Activated T-helper 1 cell treated with anti-CD3 and anti-CD28 coated beads, Interleukin-12 subunit alpha, Interleukin-12 subunit beta, Interleukin-2, Interleukin-4 antibody, amounts not matched to agents 30 ng/mL and 10 ng/mL and 1 ng/mL, durations not matched to agents 14 hours and 24 hours and 36 hours (primary cell): Measurements from ENCODE around the gene SLC9C2. TPM values are rescaled to one million over a fixed set of nuclear protein-coding genes. Genes with fewer than 3 reads are reported as not detected.
A peak's percentile ranks its signal among the peaks of the same experiment; 100 is the strongest.
"Not testable (repeated sequence)": the region's sequence is repeated elsewhere in the genome, so short reads cannot be mapped to it uniquely, and the experiment has no call there.

ENCODE experiments used
- DNase-seq: peaks from one replicate; pipeline ENCODE4 v3.0.0; 2021; ENCODE audit warnings: low spot score
- H3K27ac Mint-ChIP-seq: one replicate; pipeline ENCODE4 v1.8.0; 2021; ENCODE audit warnings: mild to moderate bottlenecking, mixed read lengths
- H3K27me3 Mint-ChIP-seq: one replicate; pipeline ENCODE4 v1.8.0; 2022; ENCODE audit warnings: mild to moderate bottlenecking, moderate library complexity, mixed read lengths; ENCODE audit not compliant: insufficient read depth
- H3K36me3 Mint-ChIP-seq: one replicate; pipeline ENCODE4 v1.8.0; 2021; ENCODE audit warnings: low read depth, mixed read lengths
- H3K4me1 Mint-ChIP-seq: one replicate; pipeline ENCODE4 v1.8.0; 2021; ENCODE audit warnings: low read depth, mixed read lengths
- H3K4me3 Mint-ChIP-seq: one replicate; pipeline ENCODE4 v1.8.0; 2021; ENCODE audit warnings: mild to moderate bottlenecking, moderate library complexity, mixed read lengths
- H3K9me3 Mint-ChIP-seq: one replicate; pipeline ENCODE4 v1.8.0; 2021; ENCODE audit warnings: mixed read lengths
- intact Hi-C: fragments of 100-400 bp; cut with micrococcal nuclease; formaldehyde crosslinking; loops from one replicate; pipeline ENCODE4 v1.15.1; 2024
- total RNA-seq: library from RNA; stranded (reverse); gene quantifications from 2 replicates; pipeline ENCODE4 v1.2.3, GENCODE V29; 2022

Gene SLC9C2
- total RNA-seq, 1 donor from 2014 or later = not detected

- no peaks in the 10 kb centered on the region for H3K27me3 Mint-ChIP-seq
- intact Hi-C loops = loop anchor here (10.0 kb wide), 2 partner anchors 1491 to 1689 kb away; partner anchors contain the start of gene METTL13
- peaks cover 31% of the 10 kb centered on the region for H3K9me3 Mint-ChIP-seq
- H3K4me3 Mint-ChIP-seq = no peak overlapping the region
- H3K27ac Mint-ChIP-seq = no peak overlapping the region
- H3K36me3 Mint-ChIP-seq = peaks cover 44% of the 10 kb centered on the region
- DNase-seq = no peak
- H3K4me1 Mint-ChIP-seq = peaks cover 43% of the 10 kb centered on the region
These were observed 129.3 kb downstream of the SLC9C2 start for GRCh38 chr1:173473599-173474011.

- Mint-ChIP-seq H3K4me3 (no peak overlapping the region), H3K4me1 (peaks cover 25% of the 10 kb centered on the region), H3K27ac (no peak overlapping the region), H3K27me3 (no peaks in the 10 kb centered on the region), H3K9me3 (peaks cover 51% of the 10 kb centered on the region), H3K36me3 (peaks cover 55% of the 10 kb centered on the region)
- DNase-seq = no peak
- intact Hi-C loops = loop anchor here (10.0 kb wide), 2 partner anchors 1494 to 1686 kb away; partner anchors contain the start of gene METTL13
These were observed 132.3 kb downstream of the SLC9C2 start for GRCh38 chr1:173470608-173471007.

- Mint-ChIP-seq H3K9me3 (peaks cover 59% of the 10 kb centered on the region), H3K27ac (no peak overlapping the region), H3K4me3 (no peak overlapping the region), H3K36me3 (peaks cover 51% of the 10 kb centered on the region), H3K4me1 (peaks cover 16% of the 10 kb centered on the region), H3K27me3 (no peaks in the 10 kb centered on the region)
- intact Hi-C loops = loop anchor here (10.0 kb wide), 2 partner anchors 1495 to 1685 kb away; partner anchors contain the start of gene METTL13
- DNase-seq = no peak
These were observed 133.2 kb downstream of the SLC9C2 start for GRCh38 chr1:173469656-173470055.

GRCh38 chr1:173467426-173467825, 135.4 kb downstream of the SLC9C2 start:
- DNase-seq = no peak
- no peak overlapping the region for H3K27ac Mint-ChIP-seq
- H3K9me3 Mint-ChIP-seq = peaks cover 80% of the 10 kb centered on the region
- H3K27me3 Mint-ChIP-seq = no peaks in the 10 kb centered on the region
- H3K4me3 Mint-ChIP-seq = no peak overlapping the region
- H3K4me1 Mint-ChIP-seq = no peaks in the 10 kb centered on the region
- peaks cover 54% of the 10 kb centered on the region for H3K36me3 Mint-ChIP-seq
- intact Hi-C loops = no loop called here

- DNase-seq, H3K27me3 Mint-ChIP-seq, H3K27ac Mint-ChIP-seq, H3K4me1 Mint-ChIP-seq, intact Hi-C loops, H3K4me3 Mint-ChIP-seq: not testable (repeated sequence)
- Mint-ChIP-seq H3K36me3 (peaks cover 47% of the 10 kb centered on the region), H3K9me3 (peaks cover 62% of the 10 kb centered on the region)
These were observed 138.7 kb downstream of the SLC9C2 start for GRCh38 chr1:173464185-173464584.

- not testable (repeated sequence) for H3K27me3 Mint-ChIP-seq, H3K27ac Mint-ChIP-seq, DNase-seq, H3K4me3 Mint-ChIP-seq, H3K4me1 Mint-ChIP-seq
- Mint-ChIP-seq H3K36me3 (peaks cover 43% of the 10 kb centered on the region), H3K9me3 (peaks cover 52% of the 10 kb centered on the region)
- intact Hi-C loops = loop anchor here (2.0 kb wide), 1 partner anchor 14 kb away; the partner anchor contains the start of gene PRDX6
These were observed 140.2 kb downstream of the SLC9C2 start for GRCh38 chr1:173462666-173463065.

- H3K9me3 Mint-ChIP-seq = peaks cover 30% of the 10 kb centered on the region
- no peaks in the 10 kb centered on the region for H3K27me3 Mint-ChIP-seq
- no peak overlapping the region for H3K4me3 Mint-ChIP-seq
- H3K36me3 Mint-ChIP-seq = peaks cover 44% of the 10 kb centered on the region
- H3K27ac Mint-ChIP-seq = no peak overlapping the region
- H3K4me1 Mint-ChIP-seq = peaks cover 18% of the 10 kb centered on the region
- no peak for DNase-seq
- intact Hi-C loops = no loop called here
These were observed 143.0 kb downstream of the SLC9C2 start for GRCh38 chr1:173459885-173460284.

GRCh38 chr1:173454966-173455524, 147.8 kb downstream of the SLC9C2 start:
- Mint-ChIP-seq H3K27me3 (peaks cover 2% of the 10 kb centered on the region), H3K4me3 (no peak overlapping the region), H3K9me3 (no peaks in the 10 kb centered on the region), H3K4me1 (peaks cover 20% of the 10 kb centered on the region), H3K27ac (peak overlapping the region; percentile 37), H3K36me3 (peaks cover 21% of the 10 kb centered on the region)
- intact Hi-C loops = no loop called here
- no peak for DNase-seq

- Mint-ChIP-seq H3K9me3 (no peaks in the 10 kb centered on the region), H3K4me1 (peaks cover 15% of the 10 kb centered on the region), H3K36me3 (peaks cover 27% of the 10 kb centered on the region), H3K27me3 (peaks cover 2% of the 10 kb centered on the region), H3K27ac (no peak overlapping the region), H3K4me3 (no peak overlapping the region)
- intact Hi-C loops = no loop called here
- DNase-seq = no peak
These were observed 148.9 kb downstream of the SLC9C2 start for GRCh38 chr1:173453982-173454381.

GRCh38 chr1:173451981-173452380, 150.9 kb downstream of the SLC9C2 start:
- Mint-ChIP-seq H3K4me1 (peaks cover 15% of the 10 kb centered on the region), H3K27me3 (peaks cover 2% of the 10 kb centered on the region), H3K36me3 (peaks cover 36% of the 10 kb centered on the region), H3K4me3 (no peak overlapping the region), H3K9me3 (peaks cover 12% of the 10 kb centered on the region), H3K27ac (no peak overlapping the region)
- no peak for DNase-seq
- intact Hi-C loops = no loop called here

Other genes starting within 250 kb of the SLC9C2 start
- 119 and 124 TPM in 2 replicates for gene PRDX6, start 125.7 kb downstream of the SLC9C2 start, total RNA-seq
- gene TEX50, start 32.3 kb upstream of the SLC9C2 start, total RNA-seq = not detected in 2 replicates
- gene ANKRD45, start 66.8 kb upstream of the SLC9C2 start, total RNA-seq = not detected in 2 replicates
- 17.8 and 18.3 TPM in 2 replicates for gene KLHL20, start 111.9 kb upstream of the SLC9C2 start, total RNA-seq
- gene DARS2, start 221.6 kb upstream of the SLC9C2 start, total RNA-seq = 41.9 TPM in 2 replicates
- gene CENPL, start 221.8 kb upstream of the SLC9C2 start, total RNA-seq = 23.6 and 25.7 TPM in 2 replicates